GM10847 (cell line): ENCODE results near the gene SLC7A7.

ENCODE experiments used
- POLR2A ChIP-seq: IDR thresholded peaks from 2 replicates; pipeline ENCODE4 v1.6.1; 2011; ENCODE audit not compliant: insufficient read length; ENCODE audit errors: extremely low read depth

The SLC7A7 gene

DNA sequence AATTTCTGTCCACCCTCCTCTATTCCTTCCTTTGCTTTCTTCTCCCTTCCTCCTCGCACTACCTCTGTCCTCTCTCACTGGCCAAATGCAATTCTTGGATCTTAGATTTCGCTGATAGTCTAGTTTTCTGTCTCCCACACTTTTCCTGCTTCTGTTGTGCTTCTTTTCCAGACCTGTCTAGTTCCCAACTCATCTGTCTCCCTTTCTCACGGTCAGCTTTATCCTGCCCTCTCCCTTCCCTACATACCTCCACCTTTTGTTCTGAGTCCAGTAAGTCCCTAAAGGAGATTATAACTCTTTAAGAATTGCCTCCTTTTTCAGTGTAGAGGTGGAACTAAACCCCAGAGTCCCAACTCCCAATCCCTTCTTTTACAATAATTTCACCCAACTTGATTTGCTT is 20.3 kb upstream of the SLC7A7 start:
- no peak for TF ChIP-seq POLR2A

DNA sequence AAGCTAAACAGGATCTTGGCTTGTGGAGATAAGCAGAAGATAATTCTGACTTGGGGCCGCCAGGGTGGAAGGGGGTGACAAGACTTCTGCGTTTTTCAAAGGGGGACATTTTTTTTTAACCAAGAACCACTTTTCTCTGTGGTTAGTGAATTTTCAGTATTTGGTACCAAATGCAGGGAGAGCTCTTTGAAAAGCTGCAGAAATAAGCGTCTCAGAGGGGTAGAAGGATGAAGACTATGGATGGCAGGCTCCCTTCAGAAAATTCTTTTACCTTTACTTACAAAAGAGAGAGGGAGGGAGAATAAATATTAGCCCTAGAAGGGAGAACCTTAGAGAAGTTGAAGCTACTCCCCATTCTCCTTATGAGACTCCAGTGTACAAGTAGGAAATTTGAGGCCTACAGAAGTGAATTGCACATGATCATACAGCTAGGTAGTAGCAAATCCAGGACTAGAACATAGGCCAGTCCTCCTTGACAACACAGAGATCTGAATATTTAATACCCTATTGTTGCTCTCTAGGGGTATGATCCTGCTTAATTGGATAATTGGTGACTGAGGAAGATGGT is 15.3 kb upstream of the SLC7A7 start:
- no peak for TF ChIP-seq POLR2A

DNA sequence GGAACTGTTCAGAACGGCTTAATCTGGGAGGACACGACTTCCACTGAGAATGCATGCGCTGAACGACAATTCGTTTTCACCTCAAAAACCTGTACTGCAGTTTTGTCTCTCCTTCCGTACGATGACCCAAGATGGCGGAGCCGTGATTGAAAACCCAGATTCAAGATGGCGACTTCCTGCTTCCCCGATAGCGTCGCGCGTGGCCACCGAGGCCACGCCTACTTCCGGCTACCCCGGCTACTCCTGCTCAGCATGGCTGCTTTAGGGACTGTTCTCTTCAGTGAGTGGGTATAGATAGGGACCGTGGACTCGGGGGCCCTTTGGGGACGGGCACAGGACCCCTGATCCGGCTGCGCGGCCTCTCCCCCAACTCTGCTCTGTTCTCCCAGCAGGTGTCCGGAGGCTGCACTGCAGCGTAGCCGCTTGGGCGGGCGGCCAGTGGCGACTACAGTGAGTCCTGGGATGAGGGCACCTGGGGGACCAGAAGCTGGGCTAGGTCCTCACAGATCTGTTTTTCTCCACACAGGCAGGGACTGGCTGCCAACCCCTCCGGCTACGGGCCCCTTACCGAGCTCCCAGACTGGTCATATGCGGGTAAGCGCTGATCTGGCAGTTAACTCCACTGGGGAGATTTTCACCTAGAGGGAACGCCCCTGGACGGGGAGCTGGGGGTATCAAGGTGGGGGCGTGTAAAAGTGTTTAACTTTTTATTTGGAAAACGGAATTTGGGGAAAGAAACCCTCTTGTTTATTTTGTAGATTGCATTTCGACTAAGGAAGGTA is 14.6 kb upstream of the SLC7A7 start, which contains the start of gene MRPL52:
MRPL52 (plus strand) TSS at position 227 of the 782 bp plus-strand sequence; CDS start at position 253, 26 bp downstream.
- peak; percentile 61 for TF ChIP-seq POLR2A

DNA sequence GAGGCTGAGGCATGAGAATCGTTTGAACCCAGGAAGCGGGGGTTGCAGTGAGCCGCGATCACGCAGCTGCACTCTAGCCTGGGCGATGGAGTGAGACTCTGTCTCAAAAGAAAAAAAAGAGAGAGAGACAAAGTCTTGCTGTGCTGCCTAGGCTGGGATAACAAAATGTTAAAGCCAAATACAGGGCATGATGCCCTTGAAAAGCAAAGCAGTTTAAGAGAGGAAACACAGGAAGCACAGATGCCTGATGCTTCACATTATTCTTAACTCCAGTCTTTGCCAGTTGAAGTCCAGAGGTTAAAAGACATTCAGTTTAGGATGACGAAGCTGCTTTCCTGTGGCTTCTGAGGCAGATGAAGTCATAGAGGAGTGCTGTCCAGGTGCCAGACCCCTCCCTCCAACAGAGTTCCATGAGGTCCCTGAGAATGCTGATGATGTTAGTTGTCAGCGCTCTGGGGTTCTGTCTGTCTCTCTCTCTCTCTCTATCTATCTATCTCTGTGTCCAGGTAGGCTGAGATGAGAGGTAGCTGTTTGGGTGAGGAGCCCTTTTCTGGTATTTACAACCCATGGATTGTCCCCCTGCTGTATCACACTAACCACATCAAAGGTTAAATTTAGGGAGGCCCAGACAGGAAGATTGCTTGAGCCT is 9.6 kb upstream of the SLC7A7 start:
- TF ChIP-seq POLR2A, result no peak

DNA sequence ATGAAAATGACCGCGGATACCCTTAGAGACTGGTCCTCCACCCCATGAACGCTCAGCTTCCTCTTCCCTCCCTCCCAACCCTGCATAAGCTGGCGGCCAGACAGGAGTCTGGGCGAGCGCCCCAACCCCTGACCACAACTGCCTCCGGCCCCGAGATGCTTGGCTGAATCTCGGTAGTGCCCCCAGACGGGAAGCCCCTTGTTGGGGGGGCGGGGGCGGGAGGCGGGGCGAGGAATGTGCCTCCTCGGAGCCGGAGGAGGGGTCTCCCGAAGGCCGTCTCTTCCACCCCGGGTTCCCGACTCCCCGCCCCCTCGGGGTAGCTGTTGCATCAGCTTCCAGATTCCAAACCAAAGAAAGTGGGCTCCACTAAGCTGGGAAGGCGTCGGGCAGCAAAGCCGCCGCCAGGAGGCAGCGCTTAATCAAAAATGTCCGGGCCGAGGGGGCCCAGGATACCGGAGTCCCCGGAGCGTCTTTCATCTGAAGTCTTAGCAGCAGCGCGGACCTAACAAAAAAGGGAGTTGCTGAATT is 7.4 kb upstream of the SLC7A7 start:
- TF ChIP-seq POLR2A, result no peak

DNA sequence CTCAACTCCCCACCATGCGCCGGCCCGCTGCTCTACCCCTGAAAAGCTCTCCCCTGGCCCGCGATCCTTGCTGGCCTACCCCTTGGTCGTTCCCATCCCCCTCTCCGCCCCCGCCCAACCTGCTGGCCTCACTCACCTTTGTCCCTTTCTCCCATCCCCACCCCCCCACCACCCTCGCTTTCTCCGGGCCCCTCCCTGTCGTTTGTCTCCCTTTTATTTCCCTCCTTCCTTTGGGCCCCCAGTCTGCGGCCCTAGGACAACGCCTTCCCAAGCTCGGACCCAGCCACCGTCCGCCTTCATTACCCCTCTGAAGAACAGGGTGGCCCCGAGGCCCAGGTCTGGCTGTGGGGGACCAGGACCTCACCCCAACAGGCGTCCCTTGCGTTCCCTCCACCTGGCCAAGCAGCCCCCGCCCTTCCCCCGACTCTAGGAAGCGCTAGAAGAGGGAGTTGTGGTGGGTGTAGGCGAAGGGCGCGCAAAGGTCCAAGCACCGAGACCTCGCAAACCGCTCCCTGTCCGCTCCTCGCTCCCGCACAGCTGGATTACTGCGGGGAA is 6.9 kb upstream of the SLC7A7 start:
- TF ChIP-seq POLR2A, result no peak

DNA sequence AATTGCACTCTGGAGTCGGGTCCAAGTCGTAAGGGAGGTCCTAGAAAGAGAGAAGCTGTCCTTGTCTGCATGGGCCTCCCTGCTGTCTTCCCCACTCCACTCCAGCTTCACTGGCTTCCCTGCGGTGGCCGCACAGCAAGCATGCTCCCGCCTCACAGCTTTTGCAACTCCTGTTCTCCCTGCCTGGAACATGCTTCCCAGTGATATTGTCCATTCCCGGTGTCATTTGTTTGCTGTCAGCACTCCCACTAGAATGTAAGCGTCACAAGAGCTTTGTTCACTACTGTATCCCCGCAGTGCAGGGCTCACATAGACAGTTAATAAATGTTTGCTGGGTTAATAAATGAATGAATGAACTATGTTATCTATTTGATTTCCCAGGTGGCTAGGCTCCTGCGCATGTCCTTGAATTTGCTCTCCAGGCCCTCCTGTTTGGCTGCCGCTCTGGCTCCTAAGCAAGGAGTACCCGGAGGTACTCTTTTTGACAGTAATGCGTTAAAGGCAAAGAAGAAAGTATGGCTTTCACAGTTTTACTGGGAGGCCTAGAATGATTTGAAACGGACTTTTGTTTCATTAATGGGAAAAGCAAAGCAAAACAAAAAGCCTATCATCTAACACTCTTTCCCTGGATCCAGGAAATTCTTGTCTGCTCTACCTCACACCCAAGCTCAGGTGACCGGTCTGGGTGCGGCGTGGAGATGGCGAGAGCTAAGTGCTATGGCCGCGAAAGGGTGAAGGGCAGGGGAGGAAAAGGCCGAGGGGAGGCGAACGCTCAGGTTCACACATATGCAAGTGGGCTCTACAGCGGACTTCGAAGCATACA is 6.2 kb upstream of the SLC7A7 start:
- no peak for TF ChIP-seq POLR2A

DNA sequence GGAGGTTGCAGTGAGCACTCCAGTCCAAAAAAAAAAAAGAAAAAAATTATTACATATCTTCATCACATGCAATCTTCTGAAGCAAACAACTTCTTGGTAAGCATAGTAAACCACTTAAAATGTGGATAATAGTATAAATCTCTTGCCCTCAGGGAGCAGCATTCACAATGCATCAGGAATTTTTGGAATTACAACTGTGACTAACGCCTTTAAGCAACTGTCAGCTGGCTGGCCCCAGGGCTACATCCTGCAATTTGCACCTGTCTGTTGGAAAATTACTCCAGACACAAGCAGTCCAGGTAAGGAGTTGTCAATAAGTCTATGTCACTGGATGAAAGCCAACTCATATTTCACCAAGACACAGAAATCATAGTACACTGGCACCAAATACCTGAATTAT is 5.5 kb upstream of the SLC7A7 start:
- TF ChIP-seq POLR2A, result no peak

DNA sequence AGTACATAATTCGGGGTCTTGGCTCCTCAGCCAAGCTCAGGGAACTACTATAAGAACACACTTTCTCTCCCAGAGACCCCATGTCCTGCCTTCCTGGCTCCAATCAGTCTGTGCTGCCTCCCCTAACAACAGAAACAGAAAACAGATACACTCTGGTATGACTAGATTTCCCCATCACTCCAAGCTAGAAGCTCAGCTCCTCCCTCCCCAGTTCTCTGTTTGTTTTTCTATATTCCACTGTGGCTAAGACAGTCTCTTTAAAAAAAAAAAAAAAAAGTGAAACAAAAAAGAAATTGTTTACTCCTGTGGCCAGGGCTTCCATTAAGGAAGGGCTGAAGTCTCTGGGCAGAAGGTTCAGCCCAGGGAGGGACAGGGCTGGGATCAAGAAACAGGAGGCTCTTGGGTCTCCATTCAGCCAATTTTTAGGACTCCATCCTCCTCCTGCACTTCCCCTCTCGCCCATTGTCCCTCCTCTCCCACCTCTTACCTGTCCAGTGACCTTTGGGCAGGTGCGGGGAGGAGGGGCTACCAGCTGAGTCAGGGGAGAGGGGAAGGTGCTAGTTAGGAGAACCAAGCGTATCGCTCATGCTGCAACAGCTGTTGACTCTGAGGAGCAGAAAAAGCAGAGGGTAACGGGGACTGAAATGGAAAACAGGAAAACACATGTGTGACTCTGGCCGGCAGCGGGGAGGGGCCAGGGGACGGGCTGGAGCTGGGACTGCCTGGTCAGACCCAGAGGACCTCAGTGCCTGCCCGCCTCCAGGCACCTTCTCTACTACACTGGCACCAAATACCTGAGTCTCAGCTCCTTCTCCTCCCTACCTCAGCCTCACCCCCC is 4.1 kb upstream of the SLC7A7 start:
- TF ChIP-seq POLR2A, result no peak

DNA sequence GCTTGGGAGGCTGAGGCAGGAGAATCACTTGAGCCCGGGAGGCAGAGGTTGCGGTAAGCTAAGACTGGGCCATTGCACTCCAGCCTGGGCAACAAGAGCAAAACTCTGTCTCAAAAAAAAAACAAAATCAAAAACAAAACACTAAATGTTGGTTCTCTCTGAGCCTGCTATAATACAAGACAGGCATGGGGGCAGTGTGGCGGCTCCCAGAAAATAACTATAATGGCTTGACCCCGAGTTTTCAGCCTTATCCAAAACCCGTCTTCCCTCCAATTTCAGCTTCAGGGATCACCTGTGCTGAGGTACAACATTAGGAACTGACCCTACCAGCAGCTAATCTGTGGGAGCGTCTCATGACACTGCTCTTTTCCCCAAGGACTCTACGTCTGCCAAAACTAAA is 862 bp downstream of the SLC7A7 start:
- no peak for TF ChIP-seq POLR2A

DNA sequence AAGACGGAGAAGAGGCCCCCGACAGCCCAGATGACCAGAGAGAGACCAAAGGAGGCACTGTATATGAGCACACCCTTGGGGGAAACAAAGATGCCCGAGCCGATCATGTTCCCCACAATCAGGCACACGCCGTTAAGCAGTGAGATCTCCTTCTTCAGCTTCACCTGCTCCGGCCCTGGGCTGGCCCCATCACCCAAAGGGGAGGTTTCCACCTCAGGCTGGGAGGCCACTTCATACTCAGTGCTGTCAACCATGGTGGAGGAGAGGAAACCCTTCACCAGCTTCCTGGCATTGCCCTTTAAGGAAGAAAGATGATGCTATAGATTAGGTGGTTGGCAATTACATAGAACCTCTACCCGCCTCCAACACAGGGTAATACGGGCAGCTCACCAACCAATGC is 2.1 kb downstream of the SLC7A7 start:
- no peak for TF ChIP-seq POLR2A

DNA sequence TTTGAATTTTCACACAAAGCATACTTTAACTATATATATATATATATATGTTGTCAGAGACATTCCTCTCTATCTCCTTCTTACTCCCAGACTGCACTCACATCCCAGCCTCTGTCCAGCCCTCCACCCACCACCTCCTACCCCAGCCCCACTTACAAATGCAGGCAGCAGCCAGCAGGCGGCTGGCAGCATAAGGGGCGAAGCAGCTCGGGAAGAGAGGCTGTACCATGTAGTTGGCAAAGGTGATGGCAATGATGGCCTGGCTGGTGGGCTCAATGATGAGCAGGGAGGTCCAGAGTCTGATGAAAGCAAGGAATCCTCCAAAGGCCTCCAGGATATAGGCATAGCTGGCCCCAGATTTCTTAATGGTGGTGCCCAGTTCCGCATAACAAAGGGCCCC is 2.5 kb downstream of the SLC7A7 start:
- TF ChIP-seq POLR2A, result no peak

DNA sequence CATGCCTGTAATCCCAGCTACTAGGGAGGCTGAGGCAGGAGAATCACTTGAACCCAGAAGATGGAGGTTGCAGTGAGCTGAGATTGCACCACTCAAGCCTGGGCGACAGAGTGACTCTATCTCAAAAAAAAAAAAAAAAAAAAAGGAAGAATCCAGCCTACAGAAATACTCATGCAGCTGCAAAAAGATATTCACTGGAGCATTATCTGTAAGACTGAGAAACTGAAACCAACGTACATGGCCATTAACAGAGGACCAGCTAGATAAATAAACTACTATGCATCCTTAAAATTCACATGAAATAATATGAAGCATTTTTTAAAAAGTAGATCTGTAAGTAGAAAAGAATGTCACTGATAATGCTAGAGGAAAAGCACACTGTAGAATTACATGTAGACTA is 3.5 kb downstream of the SLC7A7 start:
- no peak for TF ChIP-seq POLR2A

DNA sequence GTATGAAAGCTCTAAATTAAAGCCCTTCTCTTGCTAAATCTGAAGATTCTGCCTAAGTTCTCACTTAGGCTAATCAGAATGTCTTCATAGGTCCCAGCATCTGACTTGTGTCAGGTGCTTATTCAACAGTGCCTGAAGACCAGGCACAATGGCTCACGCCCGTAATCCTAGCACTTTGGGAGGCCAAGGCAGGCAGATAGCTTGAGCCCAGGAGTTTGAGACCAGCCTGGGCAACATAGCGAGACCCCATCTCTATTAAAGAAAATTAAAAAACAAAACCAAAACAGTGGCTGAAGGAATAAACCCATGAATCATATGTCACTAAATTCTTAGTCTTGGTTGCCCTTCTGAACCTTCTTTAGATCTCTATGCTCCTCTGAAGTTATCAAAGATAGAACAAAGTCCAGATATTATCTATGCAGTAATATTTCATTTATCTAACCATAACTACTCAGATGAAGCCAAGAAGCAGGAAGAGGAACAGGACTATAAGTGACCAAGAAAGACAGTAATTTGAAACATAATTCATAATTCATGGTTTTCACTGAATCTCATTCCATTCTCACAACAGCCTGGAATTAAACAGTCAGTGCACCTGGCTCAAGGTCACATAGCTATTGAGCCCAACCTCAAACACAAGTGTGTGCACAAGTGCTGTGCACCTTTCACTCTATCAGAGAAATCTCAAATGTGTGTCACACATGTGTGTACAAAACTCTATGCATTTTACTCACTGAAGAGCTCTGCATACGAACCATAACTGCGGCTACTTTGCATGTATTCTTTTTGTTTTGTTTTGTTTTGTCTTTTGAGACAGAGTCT is 6.6 kb downstream of the SLC7A7 start:
- no peak for TF ChIP-seq POLR2A
